Neuronal stem cell (in vitro differentiated cells): ENCODE measurements around the gene TRIP4. TPM values are rescaled to one million over a fixed set of nuclear protein-coding genes. Genes with fewer than 3 reads are reported as not detected.

Experiments
- DNase-seq: peaks from one replicate; pipeline ENCODE4 v3.0.0-alpha.2; 2013; ENCODE audit warnings: low spot score
- H2AFZ ChIP-seq: one replicate; pipeline ENCODE4 v1.6.1; 2013; ENCODE audit warnings: mild to moderate bottlenecking, low read length, inconsistent platforms
- H2AK5ac ChIP-seq: 2 replicates; pipeline ENCODE4 v1.6.1; 2013; ENCODE audit warnings: low read depth, mild to moderate bottlenecking, inconsistent platforms, low read length, moderate library complexity, mixed read lengths
- H2BK120ac ChIP-seq: 2 replicates; pipeline ENCODE4 v1.6.1; 2013; ENCODE audit warnings: low read depth, mild to moderate bottlenecking, inconsistent platforms, low read length, moderate library complexity, mixed read lengths
- H2BK12ac ChIP-seq: one replicate; pipeline ENCODE4 v1.6.1; 2013; ENCODE audit warnings: low read length, inconsistent platforms
- H2BK15ac ChIP-seq: 2 replicates; pipeline ENCODE4 v1.6.1; 2013; ENCODE audit warnings: mild to moderate bottlenecking, low read length, inconsistent platforms, mixed read lengths
- H2BK5ac ChIP-seq: one replicate; pipeline ENCODE4 v1.6.1; 2013; ENCODE audit warnings: inconsistent platforms, mild to moderate bottlenecking, low read length, moderate library complexity
- H3K14ac ChIP-seq: one replicate; pipeline ENCODE4 v1.6.1; 2013; ENCODE audit warnings: low read length, inconsistent platforms
- H3K18ac ChIP-seq: 2 replicates; pipeline ENCODE4 v1.6.1; 2013; ENCODE audit warnings: low read length, inconsistent platforms
- H3K23ac ChIP-seq: 2 replicates; pipeline ENCODE4 v1.6.1; 2013; ENCODE audit warnings: low read depth, mild to moderate bottlenecking, mixed read lengths, low read length, inconsistent platforms; ENCODE audit not compliant: poor library complexity
- H3K27ac ChIP-seq: replicated peaks from 3 replicates; pipeline ENCODE4 v1.5.1; 2013; ENCODE audit warnings: low read length, inconsistent platforms
- H3K27me3 ChIP-seq, 3 experiments: 2 replicates each; pipeline ENCODE4 v1.6.1; 2013; ENCODE audit warnings: low read length in 3 of 3, mild to moderate bottlenecking in 2 of 3, inconsistent platforms in 1 of 3, low read depth in 1 of 3, mixed read lengths in 1 of 3, moderate library complexity in 1 of 3; ENCODE audit not compliant: control insufficient read depth in 3 of 3, insufficient read depth in 3 of 3
- H3K36me3 ChIP-seq, 2 donors: replicated peaks in 1 of 2; 2 replicates each; pipeline ENCODE4 v1.6.1; 2013; ENCODE audit warnings: low read length in 2 of 2; ENCODE audit not compliant: control insufficient read depth in 2 of 2, insufficient read depth in 2 of 2
- H3K4ac ChIP-seq: 2 replicates; pipeline ENCODE4 v1.6.1; 2013; ENCODE audit warnings: inconsistent platforms, mild to moderate bottlenecking, low read length, moderate library complexity
- H3K4me1 ChIP-seq, 2 donors: 1 replicate in 1 of 2; 2 replicates in 1 of 2; pipeline ENCODE4 v1.6.1; 2013; ENCODE audit warnings: low read length in 2 of 2, low read depth in 1 of 2; ENCODE audit not compliant: control insufficient read depth in 2 of 2, insufficient read depth in 1 of 2
- H3K4me2 ChIP-seq: one replicate; pipeline ENCODE4 v1.6.1; 2013; ENCODE audit warnings: mild to moderate bottlenecking, low read length, inconsistent platforms; ENCODE audit not compliant: insufficient read depth, poor library complexity, severe bottlenecking
- H3K4me3 ChIP-seq, 2 donors: 2 replicates each; pipeline ENCODE4 v1.5.1; 2013; ENCODE audit warnings: low read length in 2 of 2, mild to moderate bottlenecking in 2 of 2, inconsistent platforms in 1 of 2, moderate library complexity in 1 of 2
- H3K79me1 ChIP-seq: one replicate; pipeline ENCODE4 v1.6.1; 2013; ENCODE audit warnings: low read depth, mild to moderate bottlenecking, inconsistent platforms, low read length, moderate library complexity
- H3K9ac ChIP-seq: one replicate; pipeline ENCODE4 v1.6.1; 2013; ENCODE audit warnings: mild to moderate bottlenecking, low read depth, low read length, inconsistent platforms; ENCODE audit not compliant: poor library complexity
- H3K9me3 ChIP-seq, 2 donors: replicated peaks in 1 of 2; 2 replicates each; pipeline versions ENCODE3 to v1.6.1; 2013; ENCODE audit warnings: low read length in 2 of 2, mild to moderate bottlenecking in 2 of 2, inconsistent platforms in 1 of 2, low read depth in 1 of 2, mixed read lengths in 1 of 2, moderate library complexity in 1 of 2; ENCODE audit not compliant: control insufficient read depth in 2 of 2, insufficient read depth in 1 of 2
- H4K8ac ChIP-seq: one replicate; pipeline ENCODE4 v1.6.1; 2013; ENCODE audit warnings: low read depth, mild to moderate bottlenecking, inconsistent platforms, low read length, moderate library complexity
- H4K91ac ChIP-seq: one replicate; pipeline ENCODE4 v1.6.1; 2013; ENCODE audit warnings: low read length, low read depth, mild to moderate bottlenecking, inconsistent platforms; ENCODE audit not compliant: poor library complexity
- WGBS, 2 donors: extraction: QIAGEN DNeasy Blood & Tissue Kit; methylation state at CpG; one replicate each; pipeline ENCODE4 v1.1.7; 2013; ENCODE audit warnings: missing lambda C conversion rate in 2 of 2, mixed read lengths in 1 of 2; ENCODE audit not compliant: insufficient read length in 2 of 2, insufficient replicate concordance in 1 of 2; ENCODE audit errors: extremely low coverage in 2 of 2; 5-methylcytosine and 5-hydroxymethylcytosine counted together
- small RNA-seq: library from polyadenylated mRNA; stranded (forward); fragments of <200 nt; extraction: miRNeasy Mini kit (QIAGEN cat#:217004); gene quantifications from one replicate; pipeline ENCODE3, GENCODE V24; 2013; ENCODE audit not compliant: insufficient read depth

TRIP4 gene

DNA sequence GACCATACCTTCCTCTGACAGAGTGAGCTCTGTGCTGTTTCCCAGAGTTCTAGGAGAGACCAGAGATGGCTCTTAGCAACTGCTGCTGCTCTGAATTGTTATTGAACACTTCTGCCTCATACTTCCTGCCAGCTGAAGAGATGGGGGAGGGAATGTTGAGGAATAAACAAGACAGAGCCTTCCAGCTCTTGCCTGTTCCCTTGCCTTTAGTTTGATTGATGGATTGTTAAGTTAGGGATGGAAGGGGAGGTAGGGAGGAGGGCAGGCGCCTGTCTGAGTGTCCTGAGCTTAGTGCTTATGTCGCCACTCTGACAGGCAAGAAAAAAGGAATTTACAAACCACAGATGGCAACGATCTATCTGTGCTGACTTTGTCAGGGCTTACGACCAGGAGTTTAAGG is 115.6 kb downstream of the TRIP4 start:
- Histone ChIP-seq H2BK12ac (no peak overlapping the region), H3K4ac (no peak overlapping the region), H3K27me3 (no peaks in the 10 kb centered on the region), H2BK5ac (no peak overlapping the region), H2AFZ (no peak overlapping the region), H3K23ac (no peak overlapping the region), H3K9ac (no peak overlapping the region), H2AK5ac (no peak overlapping the region), H3K4me2 (no peak overlapping the region), H2BK120ac (no peak overlapping the region), H3K36me3 (peaks cover 18 to 57% of the 10 kb centered on the region in 2 donors), H3K4me1 (peaks cover 5 to 28% of the 10 kb centered on the region in 2 donors), H4K91ac (no peak overlapping the region), H3K14ac (no peak overlapping the region), H2BK15ac (no peak overlapping the region), H3K9me3 (no peaks in the 10 kb centered on the region), H3K27ac (no peak overlapping the region), H3K4me3 (no peak overlapping the region), H4K8ac (no peak overlapping the region), H3K18ac (no peak overlapping the region), H3K79me1 (peaks cover 2% of the 10 kb centered on the region)
- no CpG with 5 or more reads among the region's 4 CpGs for WGBS, 2 donors
- no peak for DNase-seq

DNA sequence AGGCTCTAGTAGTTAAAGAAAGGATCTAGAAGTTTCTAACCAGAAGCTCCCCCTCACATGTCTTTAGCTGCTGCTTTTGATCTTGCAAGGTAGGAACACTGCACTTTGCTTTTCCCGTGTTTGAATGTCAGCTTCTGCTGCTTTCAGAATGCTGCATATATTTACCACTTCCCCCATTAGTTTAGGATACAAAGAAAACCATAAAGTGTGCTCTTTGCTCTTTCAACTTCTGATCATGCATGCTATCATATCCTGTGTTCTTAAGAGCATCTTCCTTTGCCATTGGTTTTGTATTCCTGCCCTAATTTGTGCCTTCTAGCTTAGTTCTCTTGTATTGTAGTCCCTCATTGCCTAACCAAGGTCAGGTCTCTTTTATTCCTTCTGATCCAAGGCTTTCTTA is 116.0 kb downstream of the TRIP4 start:
- no peak overlapping the region for H3K27ac ChIP-seq
- no peak overlapping the region for H2BK15ac ChIP-seq
- no peak overlapping the region for H3K14ac ChIP-seq
- H3K9me3 ChIP-seq = no peaks in the 10 kb centered on the region
- H3K79me1 ChIP-seq = peaks cover 2% of the 10 kb centered on the region
- H3K36me3 ChIP-seq = peaks cover 18 to 56% of the 10 kb centered on the region in 2 donors
- H2BK5ac ChIP-seq = no peak overlapping the region
- no peak overlapping the region for H4K91ac ChIP-seq
- H2AFZ ChIP-seq = no peak overlapping the region
- H2BK120ac ChIP-seq = no peak overlapping the region
- H3K9ac ChIP-seq = no peak overlapping the region
- H3K4me1 ChIP-seq = peaks cover 5 to 28% of the 10 kb centered on the region in 2 donors
- H3K27me3 ChIP-seq = no peaks in the 10 kb centered on the region
- H3K18ac ChIP-seq = no peak overlapping the region
- DNase-seq = no peak
- no peak overlapping the region for H3K23ac ChIP-seq
- no peak overlapping the region for H4K8ac ChIP-seq
- no peak overlapping the region for H3K4ac ChIP-seq
- H2BK12ac ChIP-seq = no peak overlapping the region
- no peak overlapping the region for H3K4me3 ChIP-seq
- WGBS, 2 donors = no CpG with 5 or more reads among the region's 1 CpG
- H3K4me2 ChIP-seq = no peak overlapping the region
- no peak overlapping the region for H2AK5ac ChIP-seq

Small RNA genes within 50 kb of the gene (small RNA-seq; reads per million reads assigned to genes)
- not detected for gene RF00019
- gene RF00554 = not detected
